ENCODE data around the gene APOA1. TPM values are rescaled to one million over a fixed set of nuclear protein-coding genes. Genes with fewer than 3 reads are reported as not detected.

Gene APOA1
- total RNA-seq, 1 experiment from 2014 or later, result not detected

DNA sequence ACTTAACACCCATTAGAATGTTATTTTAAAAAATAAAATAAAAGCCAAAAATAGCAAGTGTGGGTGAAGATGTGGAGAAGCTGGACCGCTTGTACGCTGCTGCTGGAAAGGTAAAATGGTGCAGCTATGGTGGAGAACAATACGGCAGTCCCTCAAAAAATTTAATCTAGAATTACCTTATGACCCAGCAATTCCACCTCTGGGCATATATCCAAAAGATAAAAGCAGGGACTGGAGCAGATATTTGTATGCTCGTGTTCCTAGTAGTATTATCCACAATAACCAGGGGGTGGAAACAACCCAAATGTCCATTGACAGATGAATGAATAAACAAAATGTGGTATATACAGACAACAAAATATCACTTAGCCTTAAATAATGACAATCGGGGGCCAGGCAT lies 39.6 kb downstream of the APOA1 start:
- no peak overlapping the region for H3K4me3 ChIP-seq
- H3K9me3 ChIP-seq (replicated peaks), result no peaks in the 10 kb centered on the region
- no peak for DNase-seq

DNA sequence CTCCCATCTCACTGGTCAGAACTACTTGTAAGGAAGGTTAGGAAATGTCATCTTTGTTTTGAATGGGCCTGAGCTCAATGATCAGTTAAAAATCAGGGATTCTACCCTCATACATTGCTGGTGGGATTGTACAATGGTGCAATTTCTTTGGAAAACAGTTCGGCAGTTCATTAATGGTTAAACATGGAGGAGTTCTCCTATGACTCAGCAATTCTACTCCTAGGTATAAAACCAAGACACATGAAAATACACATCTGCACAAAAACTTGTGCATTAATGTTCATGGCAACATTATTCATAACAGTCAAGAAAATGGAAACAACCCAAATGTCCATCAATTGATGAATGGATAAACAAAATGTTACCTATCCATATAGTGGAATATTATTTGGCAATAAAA lies 40.9 kb downstream of the APOA1 start:
- no peak overlapping the region for H3K4me3 ChIP-seq
- no peaks in the 10 kb centered on the region for H3K9me3 ChIP-seq (replicated peaks)
- no peak for DNase-seq
- H3K27ac ChIP-seq, result no peak overlapping the region
- no peaks in the 10 kb centered on the region for H3K27me3 ChIP-seq
- H3K36me3 ChIP-seq, result no peaks in the 10 kb centered on the region
- no peaks in the 10 kb centered on the region for H3K4me1 ChIP-seq

More for the DNA sequence above, 39.6 kb downstream of the APOA1 start:
- Histone ChIP-seq H3K27ac (no peak overlapping the region), H3K27me3 (no peaks in the 10 kb centered on the region), H3K4me1 (no peaks in the 10 kb centered on the region), H3K36me3 (no peaks in the 10 kb centered on the region)

DNA sequence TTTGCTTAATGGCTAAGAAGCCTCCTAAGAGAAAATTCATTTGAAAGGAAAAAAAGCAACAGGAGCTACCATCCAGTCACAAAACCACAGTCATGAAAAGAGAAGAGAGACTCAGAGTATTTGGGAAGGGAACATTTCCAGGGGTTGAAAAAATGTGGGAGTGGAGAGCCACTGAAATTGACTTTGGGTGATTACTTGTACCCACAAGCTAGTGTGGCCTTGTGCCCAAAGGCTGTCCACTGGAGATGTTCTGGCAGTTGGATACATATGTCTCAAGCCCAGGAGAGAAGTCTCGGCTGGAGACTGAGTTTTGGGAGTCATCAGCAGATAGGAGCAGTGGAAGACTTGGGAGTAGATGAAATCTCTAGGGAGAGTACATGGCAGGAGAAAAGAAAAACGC lies 42.6 kb downstream of the APOA1 start:
- Histone ChIP-seq H3K36me3 (no peaks in the 10 kb centered on the region), H3K4me3 (no peak overlapping the region), H3K9me3 (replicated peaks) (no peaks in the 10 kb centered on the region), H3K27me3 (no peaks in the 10 kb centered on the region), H3K4me1 (no peaks in the 10 kb centered on the region), H3K27ac (no peak overlapping the region)
- DNase-seq, result no peak

DNA sequence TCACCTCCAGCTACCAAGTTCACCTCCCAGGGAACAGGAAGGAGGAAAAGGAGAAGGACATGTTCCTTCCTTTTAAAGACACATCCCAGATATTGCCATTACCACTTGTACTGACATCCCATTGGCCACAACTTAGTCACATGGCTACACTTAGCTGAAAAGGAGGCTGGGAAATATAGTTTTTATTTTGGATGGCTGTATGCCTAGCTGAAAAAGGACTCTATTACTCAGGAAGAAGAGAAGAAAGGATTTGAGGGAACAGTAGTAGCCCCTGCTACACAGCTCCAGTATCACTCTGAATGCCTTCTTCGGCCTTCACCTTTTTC lies 43.7 kb downstream of the APOA1 start:
- no peak overlapping the region for H3K27ac ChIP-seq
- peak in 1 of 2 experiments; percentile 48 for DNase-seq

DNA sequence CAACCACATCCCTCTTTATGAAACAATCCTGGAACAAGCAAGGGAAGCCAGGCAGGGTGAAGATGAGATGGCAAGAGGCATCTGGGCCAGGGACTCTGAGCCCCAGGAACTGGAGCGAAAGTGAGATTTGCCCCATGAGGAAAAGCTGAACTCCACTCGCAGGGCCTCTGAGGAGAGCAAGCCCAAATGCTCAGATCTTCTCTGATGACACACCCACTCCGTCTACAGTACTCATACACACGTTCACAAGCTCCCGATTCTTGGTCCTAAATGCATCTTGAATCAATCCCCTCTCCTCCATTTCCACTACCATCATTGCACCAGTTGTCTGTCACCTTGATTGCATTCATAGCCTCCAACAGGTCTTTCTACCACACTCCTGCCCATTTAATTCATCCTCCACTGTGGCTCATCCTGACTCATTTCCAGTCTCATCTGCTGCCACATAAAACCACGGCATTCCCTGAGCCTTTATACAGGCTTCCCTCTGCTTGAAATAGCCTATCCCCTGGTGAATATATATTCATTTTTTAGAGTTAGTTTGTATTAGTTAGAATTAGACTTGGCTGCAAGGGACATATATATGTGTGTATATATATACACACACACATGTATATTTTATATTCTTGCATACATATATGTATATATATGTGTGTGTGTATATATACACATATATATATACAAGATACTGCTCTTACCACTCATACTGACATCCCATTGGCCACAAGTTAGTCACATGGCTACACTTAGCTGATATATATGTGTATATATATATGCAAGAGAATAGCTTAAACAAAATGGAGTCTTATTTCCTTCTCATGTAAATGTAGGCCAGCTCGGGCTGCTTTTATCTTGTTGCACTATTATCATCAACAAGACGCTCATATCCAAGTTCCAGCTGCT lies 44.3 kb downstream of the APOA1 start:
- Histone ChIP-seq H3K4me3 (peak overlapping the region; percentile 36; the same call in 1 of the 2 replicates), H3K27ac (no peak overlapping the region), H3K27me3 (no peaks in the 10 kb centered on the region), H3K4me1 (no peaks in the 10 kb centered on the region), H3K36me3 (no peaks in the 10 kb centered on the region), H3K9me3 (replicated peaks) (no peaks in the 10 kb centered on the region)
- DNase-seq, result no peak

More for the DNA sequence above, 43.7 kb downstream of the APOA1 start:
- H3K36me3 ChIP-seq, result no peaks in the 10 kb centered on the region
- no peaks in the 10 kb centered on the region for H3K27me3 ChIP-seq
- no peaks in the 10 kb centered on the region for H3K4me1 ChIP-seq
- no peaks in the 10 kb centered on the region for H3K9me3 ChIP-seq (replicated peaks)
- peak overlapping the region; percentile 36; the same call in 1 of the 2 replicates for H3K4me3 ChIP-seq

DNA sequence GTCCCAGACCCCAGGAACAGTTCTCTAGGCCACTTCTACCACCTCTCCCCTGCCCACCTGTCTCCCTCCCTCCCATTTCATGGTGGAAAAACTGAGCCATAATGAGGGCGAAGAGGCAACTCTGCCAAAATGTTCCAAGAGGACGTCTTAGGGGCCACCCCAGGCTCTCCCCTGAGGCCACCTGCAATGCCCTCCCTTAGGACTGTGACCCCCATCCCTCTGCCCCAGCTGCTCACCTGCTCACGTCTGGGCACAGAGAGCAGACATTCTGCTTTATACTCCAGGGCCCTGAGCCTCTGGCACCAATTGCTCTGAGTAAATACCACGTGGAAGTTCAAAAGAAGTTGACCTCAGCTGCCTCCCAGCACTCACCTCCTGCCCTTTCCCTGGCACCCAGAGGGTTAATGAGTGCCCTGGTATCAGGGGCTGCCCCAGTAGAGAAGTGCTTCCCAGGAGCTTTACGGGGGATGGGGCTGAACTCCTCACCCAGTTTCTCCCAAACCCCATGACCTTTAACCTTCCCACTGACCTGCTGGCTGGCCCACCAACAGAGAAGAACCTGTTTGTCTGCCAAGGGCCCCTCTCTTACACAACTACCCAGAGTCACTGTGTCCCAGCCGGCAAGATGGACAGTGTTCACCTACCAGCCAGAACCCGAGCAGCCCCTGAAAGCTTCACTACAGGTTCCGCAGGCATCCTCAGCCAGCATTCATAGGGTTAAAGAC lies 45.1 kb downstream of the APOA1 start:
- no peaks in the 10 kb centered on the region for H3K27me3 ChIP-seq
- no peaks in the 10 kb centered on the region for H3K4me1 ChIP-seq
- no peak overlapping the region for H3K27ac ChIP-seq
- no peak overlapping the region for H3K4me3 ChIP-seq
- H3K36me3 ChIP-seq, result no peaks in the 10 kb centered on the region
- no peak for DNase-seq
- no peaks in the 10 kb centered on the region for H3K9me3 ChIP-seq (replicated peaks)

DNA sequence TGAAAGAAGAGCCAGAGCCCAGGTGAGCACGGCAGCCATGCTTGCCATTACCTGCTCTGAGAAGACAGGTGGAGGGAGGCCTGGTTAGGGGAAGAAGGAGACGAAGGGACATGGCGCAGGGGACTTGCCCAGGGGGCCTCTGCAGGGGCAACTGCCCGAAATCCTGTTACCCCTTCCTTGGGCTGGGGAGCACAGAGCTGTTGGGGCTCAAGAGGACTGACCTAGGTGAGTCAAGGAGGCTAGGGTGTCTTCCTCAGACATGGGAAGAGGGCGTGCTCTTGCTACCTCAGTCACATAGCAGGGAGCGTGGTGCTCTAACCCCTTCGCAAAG lies 45.6 kb downstream of the APOA1 start, which contains the start of gene APOA5:
APOA5 (minus strand) TSS at position 67 of the 331 bp plus-strand sequence; CDS start at position 48, 19 bp downstream.
- no peaks in the 10 kb centered on the region for H3K9me3 ChIP-seq (replicated peaks)
- H3K36me3 ChIP-seq, result no peaks in the 10 kb centered on the region
- peaks cover 3% of the 10 kb centered on the region; the same call in 1 of the 2 replicates for H3K4me1 ChIP-seq
- no peak for DNase-seq
- H3K27me3 ChIP-seq, result no peaks in the 10 kb centered on the region
- no peak within 1 kb of the TSS for H3K27ac ChIP-seq
- H3K4me3 ChIP-seq, result peak within 1 kb of the TSS; percentile 26

DNA sequence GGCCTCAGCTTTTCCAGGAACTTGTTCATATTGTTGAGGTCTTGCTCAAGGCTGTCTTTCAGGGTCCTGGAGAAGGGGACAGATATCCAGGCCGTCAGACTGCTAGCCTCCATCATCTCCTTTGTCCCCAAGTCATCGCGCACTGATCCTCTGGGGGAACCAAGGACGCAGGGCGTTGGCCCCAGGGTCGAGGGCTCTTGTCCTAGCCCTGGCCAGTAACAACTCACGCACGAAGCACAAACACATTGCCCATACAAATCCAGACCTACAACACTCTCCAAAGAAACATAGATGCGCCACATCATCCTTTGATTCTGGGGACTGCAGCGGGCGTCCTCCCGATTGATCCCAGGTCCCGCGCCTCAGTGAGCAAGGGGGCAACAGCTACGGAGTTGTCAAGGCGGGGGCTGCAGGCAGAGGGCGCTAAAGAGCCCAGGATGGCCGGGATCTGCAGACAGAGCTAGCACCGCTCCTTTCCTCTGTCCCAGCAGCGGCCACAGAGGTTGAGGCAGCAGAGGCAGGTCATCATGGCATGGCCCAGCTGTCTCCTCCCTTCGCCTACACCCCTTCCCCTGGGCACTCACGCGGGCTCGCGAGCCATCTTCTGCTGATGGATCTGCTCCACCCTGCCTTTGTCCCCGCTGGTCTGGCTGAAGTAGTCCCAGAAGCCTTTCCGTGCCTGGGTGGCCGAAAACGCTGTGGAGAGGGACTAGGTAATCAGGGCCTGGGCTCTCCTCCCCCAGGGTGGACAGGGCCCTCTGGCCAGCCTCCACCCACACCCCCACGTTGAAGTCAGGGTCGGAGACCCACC lies 46.2 kb downstream of the APOA1 start:
- H3K4me3 ChIP-seq, result peak overlapping the region; percentile 26
- H3K27ac ChIP-seq, result no peak overlapping the region
- no peaks in the 10 kb centered on the region for H3K36me3 ChIP-seq
- no peaks in the 10 kb centered on the region for H3K9me3 ChIP-seq (replicated peaks)
- H3K4me1 ChIP-seq, result peaks cover 8% of the 10 kb centered on the region; the same call in 1 of the 2 replicates
- H3K27me3 ChIP-seq, result no peaks in the 10 kb centered on the region
- DNase-seq, result peak; percentile 69 to 74

DNA sequence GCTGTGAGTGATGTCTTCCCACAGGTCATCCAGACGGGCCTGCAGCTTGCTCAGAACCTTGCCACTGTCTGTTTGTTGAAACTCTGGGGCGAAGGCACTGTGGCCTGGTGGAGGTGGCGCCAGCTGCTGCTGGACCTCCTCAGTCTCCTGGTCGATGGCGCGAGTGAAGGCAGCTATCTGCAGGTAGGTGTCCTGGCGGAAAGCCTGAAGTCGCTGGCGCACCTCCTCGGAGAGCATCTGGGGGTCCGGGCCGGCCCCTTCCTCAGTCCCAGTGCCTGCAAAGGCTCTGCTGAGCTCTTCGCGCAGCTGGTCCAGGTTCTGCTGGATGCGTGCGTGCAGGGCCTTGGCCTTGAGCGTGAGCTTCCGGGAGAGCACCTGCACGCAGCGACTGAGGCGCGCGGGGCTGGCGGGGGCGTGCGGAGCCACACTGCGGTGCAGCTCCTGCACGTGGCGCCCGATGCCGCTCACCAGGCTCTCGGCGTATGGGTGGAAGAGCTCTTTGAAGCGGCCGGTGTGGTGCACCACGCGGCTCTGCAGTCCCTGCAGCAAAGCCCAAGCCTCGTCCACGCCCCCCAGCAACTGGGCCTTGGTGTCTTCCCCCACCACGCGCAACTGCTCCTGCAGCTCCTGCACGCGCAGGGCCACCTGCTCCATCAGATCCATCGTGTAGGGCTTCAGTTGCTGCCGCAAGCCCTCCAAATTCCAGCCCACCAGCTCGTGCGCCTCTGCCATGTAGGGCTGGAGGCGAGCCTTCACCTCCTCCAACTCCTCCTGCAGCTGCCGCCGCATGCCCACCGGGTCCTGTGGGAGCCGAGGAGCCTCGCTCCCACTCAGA lies 47.0 kb downstream of the APOA1 start:
- Histone ChIP-seq H3K9me3 (replicated peaks) (no peaks in the 10 kb centered on the region), H3K27ac (no peak overlapping the region), H3K4me3 (no peak overlapping the region), H3K27me3 (no peaks in the 10 kb centered on the region), H3K36me3 (no peaks in the 10 kb centered on the region), H3K4me1 (peaks cover 8% of the 10 kb centered on the region; the same call in 1 of the 2 replicates)
- no peak for DNase-seq

DNA sequence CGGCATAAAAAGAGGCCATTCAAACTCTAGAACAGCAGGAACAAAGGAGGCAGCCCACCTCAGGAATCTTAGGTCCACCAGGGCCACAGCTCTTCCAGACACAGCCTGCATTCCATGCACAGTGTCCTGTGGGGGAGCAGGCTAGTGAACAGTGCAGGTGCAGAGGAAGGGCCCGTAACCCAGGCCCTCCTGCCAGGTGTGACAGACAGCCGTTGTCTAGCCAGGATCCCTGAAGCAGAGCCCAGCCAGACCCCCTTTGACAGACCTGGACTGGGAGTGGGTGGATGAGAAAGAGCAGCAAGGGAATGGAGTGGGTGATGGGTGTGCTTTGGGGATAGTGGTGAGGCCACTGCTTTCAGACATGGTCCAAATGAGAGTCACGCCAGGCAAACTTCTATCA lies 48.4 kb downstream of the APOA1 start:
- Histone ChIP-seq H3K9me3 (replicated peaks) (no peaks in the 10 kb centered on the region), H3K4me3 (no peak overlapping the region), H3K27me3 (no peaks in the 10 kb centered on the region), H3K4me1 (peaks cover 8% of the 10 kb centered on the region; the same call in 1 of the 2 replicates), H3K36me3 (peaks cover 10% of the 10 kb centered on the region), H3K27ac (no peak overlapping the region)
- no peak for DNase-seq

DNA sequence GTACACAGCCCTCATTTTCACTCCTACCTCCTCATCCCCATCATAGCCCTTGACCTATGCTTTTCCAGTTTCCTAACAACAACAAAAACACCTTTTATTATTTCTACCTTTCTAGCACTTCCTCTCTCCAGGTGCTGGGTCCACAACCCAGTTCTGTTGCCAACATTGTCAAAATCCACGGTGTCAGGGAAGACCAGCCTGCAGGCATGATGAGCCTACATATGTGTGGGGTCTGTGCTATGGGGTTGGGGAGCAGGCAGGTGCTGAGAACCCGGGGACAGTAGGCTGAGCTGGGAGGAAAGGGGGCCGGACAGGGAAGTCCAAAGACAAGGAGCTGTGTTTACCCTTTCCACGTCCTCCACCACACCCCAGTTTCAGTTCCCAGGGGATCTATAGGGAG lies 48.9 kb downstream of the APOA1 start:
- Histone ChIP-seq H3K36me3 (peaks cover 10% of the 10 kb centered on the region), H3K4me1 (peaks cover 8% of the 10 kb centered on the region; the same call in 1 of the 2 replicates), H3K9me3 (replicated peaks) (no peaks in the 10 kb centered on the region), H3K27ac (no peak overlapping the region), H3K27me3 (no peaks in the 10 kb centered on the region), H3K4me3 (peak overlapping the region; percentile 91)
- no peak for DNase-seq

DNA sequence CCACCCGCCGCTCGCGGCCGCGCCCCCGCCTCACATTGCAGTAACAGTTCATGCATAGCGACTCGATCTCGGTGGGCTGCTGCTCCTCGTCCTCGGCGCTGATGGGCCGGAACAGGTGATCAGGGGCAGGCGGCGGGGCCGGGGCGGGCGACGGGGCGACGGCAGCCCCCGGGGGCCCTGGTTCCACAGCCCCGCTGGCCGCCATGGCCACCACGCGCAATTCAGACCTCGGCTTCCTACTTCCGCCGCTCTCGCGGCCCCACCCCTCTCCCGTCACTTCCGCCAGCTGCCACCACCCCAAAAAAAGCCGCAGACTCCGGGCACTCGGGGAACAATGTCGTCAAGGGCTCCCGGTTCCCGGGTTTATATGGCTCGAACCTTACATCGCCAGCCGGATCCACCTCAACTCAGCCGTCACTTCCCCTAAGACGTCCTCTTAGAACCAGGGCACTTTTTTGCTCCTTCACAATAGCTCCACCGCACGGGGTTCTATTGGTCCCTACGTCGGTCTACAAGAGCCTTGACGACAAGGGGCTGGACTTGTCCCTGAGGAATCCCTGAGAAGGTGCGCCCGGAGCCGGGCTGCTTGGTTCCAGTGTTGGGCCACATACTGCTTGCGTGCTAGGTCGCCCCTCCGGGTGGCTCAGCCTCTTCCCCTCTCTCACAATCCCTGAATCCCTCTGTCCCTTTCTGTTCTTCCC lies 49.5 kb downstream of the APOA1 start, which contains the start of gene ZPR1:
ZPR1 (minus strand) TSS at position 238 of the 701 bp plus-strand sequence; CDS start at position 205, 33 bp downstream.
- no peaks in the 10 kb centered on the region for H3K9me3 ChIP-seq (replicated peaks)
- DNase-seq, result peak; percentile 61 to 68
- peak within 1 kb of the TSS; percentile 91 for H3K4me3 ChIP-seq

DNA sequence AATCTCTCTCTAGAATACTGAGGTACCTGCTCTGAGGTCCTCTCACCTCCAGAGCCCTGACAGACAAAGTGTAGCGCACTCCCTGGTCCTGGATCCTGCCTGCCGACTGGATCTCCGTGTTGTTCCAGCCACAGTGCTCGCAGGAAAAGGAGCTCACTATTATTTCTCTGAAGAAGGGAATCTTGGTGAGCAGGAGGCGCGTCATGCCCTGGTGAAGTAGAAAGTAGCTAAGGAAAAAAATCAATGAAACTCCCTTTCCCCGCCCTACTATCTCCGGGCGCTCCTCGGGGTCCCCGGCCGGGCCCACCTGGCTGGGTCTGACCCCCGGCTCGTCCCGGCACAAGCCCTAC lies 50.0 kb downstream of the APOA1 start:
- Histone ChIP-seq H3K4me3 (peak overlapping the region; percentile 91), H3K4me1 (peaks cover 8% of the 10 kb centered on the region; the same call in 1 of the 2 replicates), H3K36me3 (peaks cover 20% of the 10 kb centered on the region), H3K27ac (peak overlapping the region; percentile 50), H3K9me3 (replicated peaks) (no peaks in the 10 kb centered on the region), H3K27me3 (no peaks in the 10 kb centered on the region)
- DNase-seq, result no peak

More for the DNA sequence above, 49.5 kb downstream of the APOA1 start, which contains the start of gene ZPR1:
- peak within 1 kb of the TSS; percentile 50 for H3K27ac ChIP-seq
- H3K27me3 ChIP-seq, result no peaks in the 10 kb centered on the region
- peaks cover 8% of the 10 kb centered on the region; the same call in 1 of the 2 replicates for H3K4me1 ChIP-seq
- H3K36me3 ChIP-seq, result peaks cover 15% of the 10 kb centered on the region
